Measurements from ENCODE around the gene CREB3L1.

Gene CREB3L1

GRCh38 chr11:46277622-46278386 lies at the start of gene CREB3L1:
TSS of gene CREB3L1 (plus strand) at chr11:46277662. CDS start at chr11:46278112, 450 bp downstream.
- DNase-seq (ENCODE audit: low spot score): no peak
- FAIRE-seq: no peak

GRCh38 chr11:46229230-46229629 lies 48.2 kb upstream of the CREB3L1 start:
- FAIRE-seq: no peak
- DNase-seq (ENCODE audit: low spot score): no peak

- DNase-seq (ENCODE audit: low spot score) (no peak), FAIRE-seq (no peak)
Measured at GRCh38 chr11:46234311-46234710, 43.2 kb upstream of the CREB3L1 start.

GRCh38 chr11:46235777-46236688 lies 41.4 kb upstream of the CREB3L1 start:
- FAIRE-seq: no peak

GRCh38 chr11:46236918-46237247 lies 40.6 kb upstream of the CREB3L1 start:
- FAIRE-seq (no peak), DNase-seq (ENCODE audit: low spot score) (no peak)

More at GRCh38 chr11:46235777-46236688, 41.4 kb upstream of the CREB3L1 start:
- no peak for DNase-seq (ENCODE audit: low spot score)

- peak; percentile 74 for FAIRE-seq
Measured at GRCh38 chr11:46237248-46238077, 40.0 kb upstream of the CREB3L1 start.

GRCh38 chr11:46238078-46238966 lies 39.1 kb upstream of the CREB3L1 start:
- FAIRE-seq (no peak), DNase-seq (ENCODE audit: low spot score) (peak; percentile 18)

More at GRCh38 chr11:46237248-46238077, 40.0 kb upstream of the CREB3L1 start:
- DNase-seq (ENCODE audit: low spot score): peak; percentile 85

GRCh38 chr11:46238967-46239800 lies 38.3 kb upstream of the CREB3L1 start:
- FAIRE-seq (no peak), DNase-seq (ENCODE audit: low spot score) (peak; percentile 76)

GRCh38 chr11:46239801-46240061 lies 37.7 kb upstream of the CREB3L1 start:
- peak; percentile 56 for DNase-seq (ENCODE audit: low spot score)
- no peak for FAIRE-seq

GRCh38 chr11:46240371-46240770 lies 37.1 kb upstream of the CREB3L1 start:
- FAIRE-seq: no peak
- DNase-seq (ENCODE audit: low spot score): no peak

- no peak for FAIRE-seq
Measured at GRCh38 chr11:46240861-46241260, 36.6 kb upstream of the CREB3L1 start.

GRCh38 chr11:46242041-46242951 lies 35.2 kb upstream of the CREB3L1 start:
- FAIRE-seq (no peak), DNase-seq (ENCODE audit: low spot score) (no peak)

More at GRCh38 chr11:46240861-46241260, 36.6 kb upstream of the CREB3L1 start:
- no peak for DNase-seq (ENCODE audit: low spot score)

- no peak for FAIRE-seq
- DNase-seq (ENCODE audit: low spot score): peak; percentile 87
Measured at GRCh38 chr11:46242952-46243795, 34.3 kb upstream of the CREB3L1 start.

GRCh38 chr11:46243796-46244109 lies 33.7 kb upstream of the CREB3L1 start:
- FAIRE-seq (no peak), DNase-seq (ENCODE audit: low spot score) (no peak)

- DNase-seq (ENCODE audit: low spot score) (no peak), FAIRE-seq (no peak)
Measured at GRCh38 chr11:46246521-46246920, 30.9 kb upstream of the CREB3L1 start.

- DNase-seq (ENCODE audit: low spot score) (peak; percentile 63), FAIRE-seq (peak; percentile 4)
Measured at GRCh38 chr11:46247090-46247489, 30.4 kb upstream of the CREB3L1 start.

GRCh38 chr11:46247659-46248058 lies 29.8 kb upstream of the CREB3L1 start:
- FAIRE-seq: no peak

More at GRCh38 chr11:46247659-46248058, 29.8 kb upstream of the CREB3L1 start:
- DNase-seq (ENCODE audit: low spot score): peak; percentile 56
